Measurements from ENCODE around the gene PDP2.

DNA sequence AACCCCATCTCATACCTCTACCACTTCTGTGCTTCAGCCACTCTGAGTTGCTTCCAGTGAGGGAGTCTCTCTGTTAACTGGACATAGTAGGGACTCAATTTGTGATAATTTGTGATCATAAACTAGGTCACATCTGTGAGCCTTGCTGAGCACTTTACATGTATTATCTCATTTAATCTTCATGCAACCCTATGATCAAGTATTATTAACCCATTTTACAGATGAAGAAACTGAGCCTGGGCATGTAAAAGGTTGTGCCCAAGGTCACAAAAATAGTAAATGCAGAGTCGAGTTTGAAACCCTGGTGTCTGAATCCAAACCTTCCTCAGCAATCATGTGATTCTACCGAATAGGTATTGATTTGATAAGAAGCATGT lies 18.6 kb downstream of the PDP2 start:
- TF ChIP-seq, protein P1, sequence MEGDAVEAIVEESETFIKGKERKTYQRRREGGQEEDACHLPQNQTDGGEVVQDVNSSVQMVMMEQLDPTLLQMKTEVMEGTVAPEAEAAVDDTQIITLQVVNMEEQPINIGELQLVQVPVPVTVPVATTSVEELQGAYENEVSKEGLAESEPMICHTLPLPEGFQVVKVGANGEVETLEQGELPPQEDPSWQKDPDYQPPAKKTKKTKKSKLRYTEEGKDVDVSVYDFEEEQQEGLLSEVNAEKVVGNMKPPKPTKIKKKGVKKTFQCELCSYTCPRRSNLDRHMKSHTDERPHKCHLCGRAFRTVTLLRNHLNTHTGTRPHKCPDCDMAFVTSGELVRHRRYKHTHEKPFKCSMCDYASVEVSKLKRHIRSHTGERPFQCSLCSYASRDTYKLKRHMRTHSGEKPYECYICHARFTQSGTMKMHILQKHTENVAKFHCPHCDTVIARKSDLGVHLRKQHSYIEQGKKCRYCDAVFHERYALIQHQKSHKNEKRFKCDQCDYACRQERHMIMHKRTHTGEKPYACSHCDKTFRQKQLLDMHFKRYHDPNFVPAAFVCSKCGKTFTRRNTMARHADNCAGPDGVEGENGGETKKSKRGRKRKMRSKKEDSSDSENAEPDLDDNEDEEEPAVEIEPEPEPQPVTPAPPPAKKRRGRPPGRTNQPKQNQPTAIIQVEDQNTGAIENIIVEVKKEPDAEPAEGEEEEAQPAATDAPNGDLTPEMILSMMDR (IDR thresholded peaks at IDR 0.05 in 4 of 5, conservative IDR thresholded peaks at IDR 0.05 in 1 of 5): no peak
- TF ChIP-seq POLR2A (IDR thresholded peaks at IDR 0.05): no peak
